ENCODE measurements around the gene RBP7.

The RBP7 gene

GRCh38 chr1:10032590-10033358 is 35.7 kb downstream of the RBP7 start, which contains the start of gene UBE4B:
TSS of gene UBE4B (plus strand) at chr1:10032958. CDS start at chr1:10033671, 713 bp downstream.
- FAIRE-seq: peak; percentile 97

DNA sequence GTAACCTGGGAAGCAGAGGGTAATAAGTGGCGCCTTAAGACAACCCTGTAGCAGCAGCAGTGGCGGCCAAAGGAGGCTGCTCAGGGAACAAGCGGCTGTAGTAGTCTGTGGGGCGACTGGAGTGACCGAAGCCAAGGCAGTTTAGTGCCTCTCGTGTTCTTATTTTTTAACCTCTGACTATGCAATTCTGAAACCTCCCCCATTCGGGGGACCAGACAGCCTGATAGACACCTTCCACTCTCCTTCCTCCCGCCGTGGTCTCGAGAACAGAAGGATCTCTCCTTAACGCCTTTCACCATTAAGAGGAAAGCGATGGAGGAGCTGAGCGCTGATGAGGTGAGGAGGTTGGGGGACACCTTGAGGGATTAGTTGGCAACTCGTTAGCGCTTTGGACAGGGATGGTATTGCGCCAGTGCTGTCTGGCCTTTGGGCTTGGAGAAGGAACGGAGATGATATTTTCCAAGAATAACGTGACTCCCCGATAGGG is 36.4 kb downstream of the RBP7 start:
- FAIRE-seq: no peak

DNA sequence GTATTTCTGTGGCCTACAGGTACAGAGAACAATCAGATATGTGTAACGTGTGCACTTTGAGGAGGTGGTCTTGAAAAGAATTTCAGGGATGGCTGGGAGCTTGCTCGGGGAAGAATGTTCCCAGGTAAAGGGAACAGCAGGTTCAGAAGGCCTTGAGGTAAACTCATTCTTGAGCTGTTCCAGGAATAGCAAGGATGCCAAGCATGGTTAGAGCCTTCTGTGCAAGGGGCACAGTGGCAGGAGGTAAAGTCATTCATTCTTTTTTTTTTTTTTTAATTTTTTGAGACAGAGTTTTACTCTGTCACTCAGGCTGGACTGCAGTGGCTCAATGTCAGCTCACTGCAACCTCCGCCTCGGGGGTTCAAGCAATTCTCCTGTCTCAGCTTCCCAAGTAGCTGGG is 45.7 kb downstream of the RBP7 start:
- FAIRE-seq: no peak

GRCh38 chr1:10045480-10046355 is 48.7 kb downstream of the RBP7 start:
- no peak for FAIRE-seq

- no peak for FAIRE-seq
Observed at GRCh38 chr1:10046356-10047085, 49.5 kb downstream of the RBP7 start.

DNA sequence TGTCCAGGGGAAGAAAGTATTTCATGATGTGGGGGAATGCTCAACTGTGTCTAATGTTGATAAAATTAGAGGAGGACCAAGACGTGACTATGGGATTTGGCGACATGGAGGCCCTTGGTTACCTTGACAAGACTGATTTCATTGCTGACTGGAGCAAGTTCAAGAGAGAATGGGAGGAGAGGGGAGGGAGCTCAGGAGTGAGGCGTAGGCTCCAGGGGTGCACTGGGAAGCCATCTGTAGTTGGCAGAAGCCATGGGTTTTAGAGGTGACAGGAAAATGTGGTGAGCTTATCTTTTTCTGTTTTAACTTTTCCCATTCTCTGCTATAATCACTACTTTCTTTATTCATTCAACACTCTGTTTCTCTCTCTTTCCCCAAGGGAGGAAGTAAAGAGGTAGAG is 51.6 kb downstream of the RBP7 start:
- no peak for FAIRE-seq

- FAIRE-seq: no peak
Observed at GRCh38 chr1:10050611-10051010, 53.6 kb downstream of the RBP7 start.

GRCh38 chr1:10051656-10052055 is 54.6 kb downstream of the RBP7 start:
- no peak for FAIRE-seq

DNA sequence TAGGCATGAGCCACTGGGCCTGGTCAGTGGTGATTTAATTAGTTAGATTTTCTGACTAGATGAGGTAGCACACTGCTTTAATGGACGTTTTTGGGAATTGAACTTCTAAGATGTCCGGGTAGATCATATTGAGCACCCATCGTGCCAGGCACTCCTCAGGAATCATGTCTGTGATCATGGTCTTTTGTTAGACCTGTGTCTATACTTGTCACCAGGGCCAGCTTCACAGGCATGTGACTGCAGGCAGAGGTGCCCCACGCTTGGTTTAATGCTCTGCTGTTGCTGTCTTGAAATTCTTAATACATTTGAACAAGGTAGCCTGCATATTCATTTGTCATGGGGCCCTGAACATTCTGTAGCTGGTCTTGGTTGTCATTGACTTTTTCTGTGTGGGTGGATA is 55.3 kb downstream of the RBP7 start:
- no peak for FAIRE-seq

GRCh38 chr1:10054465-10054864 is 57.4 kb downstream of the RBP7 start:
- no peak for FAIRE-seq

- no peak for FAIRE-seq
Observed at GRCh38 chr1:10056599-10056987, 59.6 kb downstream of the RBP7 start.

DNA sequence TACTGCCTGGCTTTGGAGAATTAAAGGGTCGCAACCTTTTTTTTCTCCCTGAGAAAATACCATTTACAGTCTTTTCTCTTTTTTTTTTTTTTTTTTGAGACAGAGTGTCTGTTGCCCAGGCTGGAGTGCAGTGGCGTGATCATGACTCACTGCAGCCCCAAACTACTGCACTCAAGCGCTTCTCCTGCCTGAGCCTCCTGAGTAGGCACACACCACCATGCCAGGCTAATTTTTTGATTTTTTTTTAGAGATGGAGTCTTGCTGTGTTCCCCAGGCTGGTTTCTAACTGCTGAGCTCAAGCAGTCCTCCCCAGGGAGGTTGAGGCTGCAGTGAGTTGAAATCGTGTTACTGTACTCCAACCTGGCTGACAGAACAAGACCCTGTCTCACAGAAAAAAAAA is 60.3 kb downstream of the RBP7 start:
- no peak for FAIRE-seq

- no peak for FAIRE-seq
Observed at GRCh38 chr1:10057796-10058195, 60.8 kb downstream of the RBP7 start.

GRCh38 chr1:10059342-10059718 is 62.3 kb downstream of the RBP7 start:
- FAIRE-seq: no peak

DNA sequence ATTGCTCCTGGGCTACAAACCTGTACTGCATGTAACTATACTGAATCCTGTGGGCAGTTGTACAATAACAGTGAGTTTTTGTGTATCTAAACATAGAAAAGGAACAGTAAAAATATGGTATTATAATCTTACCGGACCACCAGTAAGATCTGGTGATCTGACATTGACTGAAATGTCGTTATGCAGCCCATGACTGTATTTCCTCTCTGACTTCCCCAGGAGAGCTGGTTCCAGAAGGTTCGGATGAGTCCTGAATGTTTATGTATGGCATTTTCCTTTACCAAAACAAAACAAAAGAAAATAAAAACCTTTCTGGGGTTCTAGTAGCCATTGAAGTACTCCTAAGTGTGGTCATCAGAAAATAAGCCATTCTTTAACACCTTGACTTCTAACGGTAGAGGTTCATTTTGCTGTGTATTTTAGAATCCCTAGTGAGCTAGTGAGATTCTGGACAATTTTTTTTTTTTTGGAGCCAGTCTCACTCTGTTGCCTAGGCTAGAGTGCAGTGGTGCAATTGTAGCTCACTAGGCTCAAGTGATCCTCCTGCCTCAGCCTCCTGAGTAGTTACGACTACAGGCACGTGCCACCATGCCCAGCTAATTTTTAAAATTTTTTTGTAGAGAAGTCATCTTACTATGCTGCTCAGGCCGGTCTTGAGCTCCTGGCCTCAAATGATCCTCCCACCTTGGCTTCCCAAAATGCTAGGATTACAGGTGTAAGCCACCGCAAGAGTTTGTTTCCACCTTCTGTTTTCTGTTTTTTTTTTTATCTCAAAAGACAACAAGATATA is 63.5 kb downstream of the RBP7 start:
- no peak for FAIRE-seq

- FAIRE-seq: no peak
Observed at GRCh38 chr1:10061276-10061675, 64.2 kb downstream of the RBP7 start.

GRCh38 chr1:10063878-10064277 is 66.8 kb downstream of the RBP7 start:
- no peak for FAIRE-seq

DNA sequence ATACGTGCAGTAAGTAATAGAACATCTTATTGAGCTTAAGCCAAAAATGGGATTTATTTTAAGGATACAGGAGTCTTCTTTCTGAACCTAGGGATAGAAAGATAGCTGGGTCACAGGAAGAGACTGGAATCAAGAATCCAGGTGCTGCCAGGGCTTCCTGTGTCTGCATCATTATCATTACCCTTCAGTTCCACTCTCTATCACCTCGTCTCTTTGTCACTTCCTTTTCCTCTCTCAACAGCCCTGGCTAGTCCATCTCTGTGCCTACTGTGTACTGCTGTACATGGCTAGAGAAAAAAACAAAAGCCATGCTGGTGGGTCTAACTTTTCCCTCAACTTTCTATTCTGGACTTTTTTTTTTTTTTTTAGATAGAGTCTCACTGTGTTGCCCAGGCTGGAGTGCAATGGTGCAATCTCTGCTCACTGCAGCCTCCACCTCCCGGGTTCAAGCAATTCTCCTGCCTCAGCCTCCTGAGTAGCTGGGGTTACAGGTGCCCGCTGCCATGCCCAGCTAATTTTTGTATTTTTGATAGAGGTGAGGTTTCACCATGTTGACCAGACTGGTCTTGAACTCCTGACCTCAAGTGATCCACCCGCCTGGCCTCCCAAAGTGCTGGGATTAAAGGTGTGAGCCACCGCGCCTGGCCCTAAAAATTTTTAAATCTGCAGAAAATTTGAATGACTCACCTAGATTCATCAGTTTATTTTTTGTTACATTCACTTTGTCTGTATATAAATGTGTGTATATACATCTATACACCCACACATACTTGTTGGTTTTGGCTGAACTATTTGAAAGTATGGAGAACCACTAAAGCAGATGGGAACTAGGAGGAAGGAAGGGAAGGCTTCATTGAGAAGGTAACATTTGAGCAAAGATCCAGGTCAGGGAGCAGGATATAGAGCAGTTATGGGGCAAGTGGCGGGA is 67.7 kb downstream of the RBP7 start:
- FAIRE-seq: no peak

- FAIRE-seq: no peak
Observed at GRCh38 chr1:10065344-10065685, 68.3 kb downstream of the RBP7 start.
